GF-D8 (cell line): Measurements from ENCODE around the gene INPP5A.

Experiments used
- DNase-seq: peaks from one replicate; lab custom pipeline; 2025; lab: John Stamatoyannopoulos, UW

INPP5A gene

GRCh38 chr10:132615341-132616169 is 78.0 kb downstream of the INPP5A start:
- DNase-seq: no peak

GRCh38 chr10:132616170-132616995 is 78.8 kb downstream of the INPP5A start:
- no peak for DNase-seq

- no peak for DNase-seq
Measured at GRCh38 chr10:132616996-132617736, 79.6 kb downstream of the INPP5A start.

- no peak for DNase-seq
Measured at GRCh38 chr10:132617737-132618052, 80.1 kb downstream of the INPP5A start.

- DNase-seq: no peak
Measured at GRCh38 chr10:132618158-132618919, 80.8 kb downstream of the INPP5A start.

GRCh38 chr10:132619927-132620326 is 82.3 kb downstream of the INPP5A start:
- no peak for DNase-seq

GRCh38 chr10:132624061-132624846 is 86.7 kb downstream of the INPP5A start:
- no peak for DNase-seq

- no peak for DNase-seq
Measured at GRCh38 chr10:132624847-132625471, 87.4 kb downstream of the INPP5A start.

- DNase-seq: no peak
Measured at GRCh38 chr10:132626019-132626760, 88.6 kb downstream of the INPP5A start.

GRCh38 chr10:132626761-132627665 is 89.4 kb downstream of the INPP5A start:
- DNase-seq: no peak

GRCh38 chr10:132627666-132628531 is 90.3 kb downstream of the INPP5A start:
- no peak for DNase-seq

- DNase-seq: no peak
Measured at GRCh38 chr10:132628966-132629900, 91.6 kb downstream of the INPP5A start.

- no peak for DNase-seq
Measured at GRCh38 chr10:132630156-132630555, 92.6 kb downstream of the INPP5A start.

GRCh38 chr10:132630666-132631337 is 93.2 kb downstream of the INPP5A start:
- no peak for DNase-seq

GRCh38 chr10:132631338-132631735 is 93.8 kb downstream of the INPP5A start:
- no peak for DNase-seq

GRCh38 chr10:132632091-132632561 is 94.5 kb downstream of the INPP5A start:
- DNase-seq: no peak
